Skin of body (tissue), 2 donors: ENCODE results near the gene STXBP3. TPM values are rescaled to one million over a fixed set of nuclear protein-coding genes. Genes with fewer than 3 reads are reported as not detected.
A peak's percentile ranks its signal among the peaks of the same experiment; 100 is the strongest.

Source experiments
- DNase-seq: peaks from one replicate; lab custom pipeline; 2025; lab: John Stamatoyannopoulos, UW
- total RNA-seq: library from RNA; depleted of rRNA; stranded (reverse); fragments of >200 nt; gene quantifications from one replicate; pipeline ENCODE4 v1.2.3, GENCODE V29; 2014

Gene STXBP3
- total RNA-seq, 1 donor from 2014 or later = 61.5 TPM

GRCh38 chr1:108799001-108799400 is 52.5 kb downstream of the STXBP3 start:
- DNase-seq = no peak

GRCh38 chr1:108801101-108801500 is 54.6 kb downstream of the STXBP3 start:
- DNase-seq = no peak

DNA sequence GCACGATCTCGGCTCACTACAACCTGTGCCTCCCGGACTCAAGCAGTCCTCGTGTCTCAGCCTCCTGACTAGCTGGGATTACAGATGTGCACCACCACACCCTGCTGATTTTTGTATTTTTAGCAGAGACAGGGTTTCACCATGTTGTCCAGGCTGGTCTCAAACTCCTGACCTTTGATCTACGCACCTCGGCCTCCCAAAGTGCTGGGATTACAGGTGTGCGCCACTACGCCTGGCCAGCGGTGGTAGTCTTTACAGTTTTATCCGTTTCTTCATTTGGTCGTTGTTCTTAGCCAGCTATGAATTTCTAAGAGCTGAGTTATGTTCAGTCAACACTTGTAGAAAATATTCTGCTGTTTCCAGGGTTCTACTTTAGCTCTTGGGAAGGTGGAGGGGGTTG is 57.1 kb downstream of the STXBP3 start:
- DNase-seq = no peak

- no peak for DNase-seq
Observed at GRCh38 chr1:108808438-108808837, 62.0 kb downstream of the STXBP3 start.

DNA sequence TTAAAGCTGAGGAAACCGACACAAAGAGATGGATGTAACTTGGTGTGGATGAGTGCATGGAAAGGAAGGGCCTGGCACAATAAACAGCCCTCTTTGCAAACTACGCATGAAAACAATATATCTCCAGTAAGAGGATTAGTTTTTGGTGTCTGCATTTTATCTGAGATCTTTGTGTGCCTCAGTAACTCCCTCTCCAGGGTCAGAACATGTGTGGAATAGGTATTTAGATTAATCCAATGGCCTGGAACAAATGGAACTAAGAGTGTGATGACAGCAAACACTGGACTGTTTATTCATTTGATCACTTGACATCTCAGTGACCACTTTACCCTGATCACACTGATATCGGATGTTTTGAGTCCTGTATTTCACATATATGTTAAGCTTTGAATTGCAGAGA is 65.1 kb downstream of the STXBP3 start:
- DNase-seq = no peak

DNA sequence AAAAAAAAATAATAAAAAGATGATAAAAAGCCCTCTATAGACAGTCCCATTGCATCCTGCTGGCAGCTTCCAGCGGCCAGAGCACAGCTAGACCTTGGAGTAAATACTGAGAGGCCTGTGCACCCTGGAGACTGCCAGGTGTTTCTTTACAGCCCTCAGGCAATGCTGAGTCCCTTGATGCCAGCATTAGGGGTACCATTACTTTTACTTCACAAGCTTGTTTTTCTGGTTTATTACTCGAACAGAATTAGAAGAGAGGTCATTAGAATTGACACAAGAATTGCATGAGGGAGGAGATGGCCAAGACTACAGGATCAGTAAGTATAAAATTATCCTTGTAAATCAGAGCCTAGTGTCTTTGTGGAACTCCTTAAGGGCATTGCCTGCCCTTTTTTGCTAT is 66.9 kb downstream of the STXBP3 start:
- no peak for DNase-seq

- DNase-seq = peak; percentile 45
Observed at GRCh38 chr1:108814343-108815125, 68.1 kb downstream of the STXBP3 start.

DNA sequence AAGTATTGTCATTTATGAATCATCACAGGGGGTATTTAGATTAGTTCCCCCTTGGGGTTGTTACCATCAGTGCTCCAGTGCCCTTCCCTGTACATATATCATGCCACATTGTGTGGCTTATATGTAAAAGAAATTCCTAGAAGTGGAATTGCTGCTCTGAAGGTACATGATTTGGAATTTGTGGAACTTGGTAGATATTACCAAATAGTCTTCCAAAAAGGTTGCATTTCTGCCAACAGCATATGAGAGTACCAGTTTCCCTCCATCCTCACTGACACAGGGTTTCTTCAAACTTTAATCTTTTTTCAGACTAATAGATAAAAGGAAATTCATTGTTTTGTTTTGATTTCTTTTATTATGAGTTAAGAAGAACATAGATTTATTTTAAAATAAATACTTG is 69.1 kb downstream of the STXBP3 start:
- no peak for DNase-seq

DNA sequence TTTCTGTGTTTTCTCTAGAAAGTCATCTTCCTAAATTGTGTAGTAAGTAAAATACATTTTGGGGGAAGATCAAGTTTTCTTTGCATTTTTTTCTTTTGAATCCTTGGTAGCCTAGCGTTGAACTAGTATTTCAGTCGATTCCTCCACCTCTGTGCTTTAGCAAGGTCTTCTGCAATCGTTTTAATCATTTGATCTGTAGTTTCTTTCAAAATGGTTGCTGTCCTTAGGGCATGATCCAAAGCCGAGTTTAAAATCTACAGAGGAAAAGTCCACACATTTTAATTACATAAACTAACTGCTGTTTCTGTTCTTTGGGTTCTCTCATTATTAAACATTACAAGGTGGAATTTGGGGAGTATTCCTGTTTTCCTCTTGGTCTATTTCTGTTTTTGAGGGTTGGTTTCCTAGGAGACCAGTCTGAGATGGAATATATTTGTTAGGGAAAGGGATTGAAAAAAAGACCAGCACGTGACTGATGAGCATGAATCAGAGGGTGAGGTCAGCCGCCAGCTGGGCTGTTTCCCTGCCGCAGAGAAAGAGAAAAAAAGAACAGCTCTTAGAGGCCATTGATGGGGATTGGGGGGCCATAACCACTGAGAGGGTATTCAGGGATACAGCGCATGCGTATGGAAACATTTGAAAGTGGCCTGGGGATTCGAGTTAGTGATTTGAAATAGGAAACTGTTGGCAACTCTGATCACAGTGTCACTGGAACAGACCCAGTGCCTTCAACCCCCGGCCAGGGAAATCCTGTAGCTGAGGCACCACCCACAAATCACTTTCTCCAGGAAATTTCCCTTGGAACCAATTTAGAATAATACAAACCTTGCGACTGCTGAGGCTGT is 69.8 kb downstream of the STXBP3 start:
- peak; percentile 97 for DNase-seq

DNA sequence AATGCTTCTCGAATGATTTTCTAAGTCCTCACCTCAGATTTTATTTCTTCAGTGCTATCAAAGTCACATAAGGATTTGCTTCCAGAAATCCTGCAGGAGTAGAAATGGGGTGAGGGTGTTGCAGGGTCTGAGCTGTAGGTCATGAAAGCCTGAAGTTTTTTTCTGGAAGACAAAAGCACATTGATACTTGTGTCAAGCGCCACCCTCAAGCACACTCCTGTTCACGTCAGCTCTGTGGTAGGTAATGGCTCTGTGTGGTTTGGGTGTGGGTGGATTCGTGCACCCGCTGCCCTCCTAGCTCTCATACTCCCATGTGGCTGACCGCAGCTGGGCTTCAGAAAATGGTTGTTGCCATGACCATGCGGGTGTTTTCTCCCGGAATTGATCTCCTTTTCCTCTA is 70.5 kb downstream of the STXBP3 start:
- DNase-seq = peak; percentile 81

- DNase-seq = no peak
Observed at GRCh38 chr1:108817811-108818210, 71.3 kb downstream of the STXBP3 start.

GRCh38 chr1:108819878-108820277 is 73.4 kb downstream of the STXBP3 start:
- DNase-seq = no peak

GRCh38 chr1:108823632-108824031 is 77.2 kb downstream of the STXBP3 start:
- DNase-seq = no peak

DNA sequence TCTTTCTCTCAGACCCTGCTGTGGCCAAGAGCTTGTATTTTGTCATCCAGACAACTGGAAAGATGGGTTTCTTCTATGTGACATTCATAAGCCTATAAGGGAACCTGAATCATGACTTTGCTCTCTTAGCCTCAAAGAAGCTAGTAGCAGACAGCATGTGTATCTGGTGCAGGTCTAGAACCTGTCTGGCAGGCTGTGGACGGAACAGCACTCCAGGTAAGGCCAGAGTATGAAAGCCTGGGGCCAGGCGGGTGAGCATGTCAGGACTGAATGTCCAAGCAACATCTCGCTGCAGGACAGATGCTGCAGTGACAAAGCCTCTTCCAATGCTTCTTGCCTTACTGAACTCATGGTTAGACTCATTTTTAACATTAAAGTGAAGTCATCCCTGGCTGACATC is 77.6 kb downstream of the STXBP3 start:
- DNase-seq = no peak

DNA sequence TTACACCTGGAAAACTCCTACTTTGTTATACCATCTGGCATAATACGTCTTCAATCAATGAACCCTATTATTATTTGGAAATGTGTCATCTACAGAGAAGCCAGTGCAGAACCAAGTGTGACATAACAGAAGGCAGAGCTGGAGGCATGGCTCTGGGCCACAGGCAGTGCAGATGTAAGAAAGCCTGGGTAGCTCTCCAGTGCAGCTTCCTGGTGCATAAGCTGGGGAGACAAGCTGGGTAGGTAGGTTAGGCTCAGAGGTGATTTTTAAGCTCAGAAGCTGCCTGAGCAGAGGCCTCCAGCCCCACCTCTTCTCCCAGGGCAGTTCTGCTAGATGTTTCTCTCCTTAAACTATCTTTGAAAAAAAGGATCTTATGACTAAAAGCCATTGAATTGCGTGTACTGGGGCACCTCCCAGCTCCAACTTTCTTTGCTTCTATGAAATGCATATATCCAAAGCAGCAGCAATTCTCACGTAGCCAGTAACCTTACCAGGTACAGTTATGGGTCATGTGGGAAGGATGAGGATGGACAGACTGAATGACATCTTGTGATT is 79.7 kb downstream of the STXBP3 start:
- DNase-seq = no peak

GRCh38 chr1:108828074-108828961 is 81.8 kb downstream of the STXBP3 start:
- DNase-seq = peak; percentile 93

GRCh38 chr1:108829498-108829916 is 83.0 kb downstream of the STXBP3 start:
- DNase-seq = peak; percentile 5

GRCh38 chr1:108830119-108831008 is 83.9 kb downstream of the STXBP3 start:
- peak; percentile 91 for DNase-seq

DNA sequence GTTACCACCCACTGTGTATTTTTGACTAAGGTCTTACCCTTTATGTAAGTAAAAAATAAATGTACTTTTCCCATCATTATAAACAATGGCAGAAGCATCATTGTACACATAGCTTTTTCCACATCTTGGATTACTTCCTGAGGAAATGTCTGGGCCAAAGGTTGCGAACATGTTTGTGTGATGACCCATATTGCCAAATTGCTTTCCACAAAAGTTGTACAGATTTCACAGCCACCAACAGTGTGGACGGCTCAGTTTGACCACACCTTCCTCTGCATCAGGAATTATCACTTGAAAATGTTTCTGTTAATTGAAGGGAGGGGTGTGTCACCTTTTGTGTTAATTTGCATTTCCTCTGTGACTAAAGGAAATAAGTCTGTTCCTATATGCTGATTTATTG is 84.8 kb downstream of the STXBP3 start:
- peak; percentile 66 for DNase-seq

DNA sequence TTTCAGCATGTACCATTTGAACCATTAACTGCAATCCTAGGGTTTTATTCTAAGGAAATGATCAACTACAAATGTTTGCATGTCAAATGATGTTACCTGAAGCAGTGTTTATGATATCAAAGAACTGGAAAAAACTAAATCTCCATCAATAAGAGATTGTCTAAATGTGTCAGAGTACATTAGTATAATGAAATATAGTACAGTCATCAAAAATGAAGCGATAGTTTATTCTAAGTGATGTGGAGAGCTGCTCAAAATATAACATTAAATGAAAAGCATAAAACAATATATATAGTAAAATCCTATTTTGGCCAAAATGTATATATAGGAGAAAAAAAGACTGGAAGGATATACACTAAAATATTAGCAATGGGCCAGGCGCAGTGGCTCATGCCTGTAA is 86.5 kb downstream of the STXBP3 start:
- DNase-seq = no peak
